SK-N-SH treated with all-trans-retinoic acid at 6 μM for 48 hours (cell line): ENCODE measurements around the gene BMP8B.

Experiments used
- ARNTL ChIP-seq: fragments of 450-650 bp; formaldehyde crosslinking; IDR thresholded peaks from 2 replicates; pipeline ENCODE4 v1.5.0; 2020; ENCODE audit warnings: low read depth, mild to moderate bottlenecking, moderate library complexity, borderline replicate concordance
- ESRRG ChIP-seq: fragments of 250-450 bp; sonication (Bioruptor Pico); IDR thresholded peaks from 2 replicates; pipeline ENCODE4 v1.6.1; 2021; ENCODE audit warnings: mild to moderate bottlenecking
- GLIS3 ChIP-seq: fragments of 250-450 bp; sonication (Bioruptor Pico); IDR thresholded peaks from 2 replicates; pipeline ENCODE4 v1.5.0; 2020; ENCODE audit warnings: mild to moderate bottlenecking, moderate library complexity
- RARB ChIP-seq: fragments of 250-450 bp; sonication (Bioruptor Pico); IDR thresholded peaks from 2 replicates; pipeline ENCODE4 v1.8.0; 2021; ENCODE audit warnings: mild to moderate bottlenecking, moderate library complexity
- TF ChIP-seq, protein P1 (sequence below): fragments of 250-450 bp; sonication (Bioruptor Pico); IDR thresholded peaks from 2 replicates; pipeline ENCODE4 v1.8.0; 2020; ENCODE audit warnings: mild to moderate bottlenecking, moderate library complexity, borderline replicate concordance

DNA sequence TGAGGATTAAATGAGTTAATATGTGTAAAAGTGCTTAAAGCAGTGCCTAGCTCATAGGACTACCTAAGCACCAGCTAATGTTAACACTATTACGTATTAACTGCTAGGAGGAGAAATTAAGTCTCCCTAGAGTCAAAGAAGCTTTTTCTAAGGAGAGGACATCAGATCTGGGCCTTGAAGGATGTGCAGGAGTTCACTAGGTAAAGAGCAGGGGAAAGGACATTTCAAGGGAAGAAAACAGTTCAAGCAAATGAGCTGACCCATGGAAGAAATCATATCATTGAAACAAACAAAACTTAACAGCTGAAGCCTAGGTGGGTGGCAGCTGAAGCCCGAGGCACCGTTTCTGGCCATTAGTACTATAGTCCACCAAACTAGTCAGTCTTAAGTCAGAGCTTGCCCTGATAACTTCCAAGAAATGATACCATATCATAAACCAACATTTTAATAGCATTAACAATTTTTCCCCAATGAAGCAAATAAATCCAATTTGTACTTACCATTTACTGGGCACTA is 48.0 kb upstream of the BMP8B start:
- TF ChIP-seq ARNTL (CRISPR knock-in tag), result no peak
- TF ChIP-seq GLIS3 (CRISPR knock-in tag), result no peak
- TF ChIP-seq, protein P1, sequence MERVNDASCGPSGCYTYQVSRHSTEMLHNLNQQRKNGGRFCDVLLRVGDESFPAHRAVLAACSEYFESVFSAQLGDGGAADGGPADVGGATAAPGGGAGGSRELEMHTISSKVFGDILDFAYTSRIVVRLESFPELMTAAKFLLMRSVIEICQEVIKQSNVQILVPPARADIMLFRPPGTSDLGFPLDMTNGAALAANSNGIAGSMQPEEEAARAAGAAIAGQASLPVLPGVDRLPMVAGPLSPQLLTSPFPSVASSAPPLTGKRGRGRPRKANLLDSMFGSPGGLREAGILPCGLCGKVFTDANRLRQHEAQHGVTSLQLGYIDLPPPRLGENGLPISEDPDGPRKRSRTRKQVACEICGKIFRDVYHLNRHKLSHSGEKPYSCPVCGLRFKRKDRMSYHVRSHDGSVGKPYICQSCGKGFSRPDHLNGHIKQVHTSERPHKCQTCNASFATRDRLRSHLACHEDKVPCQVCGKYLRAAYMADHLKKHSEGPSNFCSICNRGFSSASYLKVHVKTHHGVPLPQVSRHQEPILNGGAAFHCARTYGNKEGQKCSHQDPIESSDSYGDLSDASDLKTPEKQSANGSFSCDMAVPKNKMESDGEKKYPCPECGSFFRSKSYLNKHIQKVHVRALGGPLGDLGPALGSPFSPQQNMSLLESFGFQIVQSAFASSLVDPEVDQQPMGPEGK (CRISPR knock-in tag), result no peak
- TF ChIP-seq RARB, result no peak
- TF ChIP-seq ESRRG, result no peak
